ENCODE results near the gene SLC17A9.
"Not testable (repeated sequence)": the region's sequence is repeated elsewhere in the genome, so short reads cannot be mapped to it uniquely, and the experiment has no call there.

The SLC17A9 gene

GRCh38 chr20:62921119-62921687 is 31.3 kb upstream of the SLC17A9 start:
- peak; percentile 63 for DNase-seq (ENCODE audit: low read depth)
- H3K4me3 ChIP-seq (ENCODE audit: control insufficient read depth, low read depth, low read length) = no peak overlapping the region
- TF ChIP-seq CTCF (conservative IDR thresholded peaks at IDR 0.05; ENCODE audit: control insufficient read depth, insufficient read depth, low read depth, low read length) = peak; percentile 60

GRCh38 chr20:62922451-62922921 is 30.0 kb upstream of the SLC17A9 start:
- DNase-seq (ENCODE audit: low read depth) = no peak
- no peak overlapping the region for H3K4me3 ChIP-seq (ENCODE audit: control insufficient read depth, low read depth, low read length)
- no peak for TF ChIP-seq CTCF (conservative IDR thresholded peaks at IDR 0.05; ENCODE audit: control insufficient read depth, insufficient read depth, low read depth, low read length)

- H3K4me3 ChIP-seq (ENCODE audit: control insufficient read depth, low read depth, low read length) = not testable (repeated sequence)
- DNase-seq (ENCODE audit: low read depth) = peak; percentile 88
Measured at GRCh38 chr20:62923059-62923668, 29.3 kb upstream of the SLC17A9 start.

- peak overlapping the region; percentile 90 for H3K4me3 ChIP-seq (ENCODE audit: control insufficient read depth, low read depth, low read length)
- no peak for TF ChIP-seq CTCF (conservative IDR thresholded peaks at IDR 0.05; ENCODE audit: control insufficient read depth, insufficient read depth, low read depth, low read length)
- DNase-seq (ENCODE audit: low read depth) = no peak
Measured at GRCh38 chr20:62923669-62924441, 28.7 kb upstream of the SLC17A9 start.

GRCh38 chr20:62924442-62925075 is 27.9 kb upstream of the SLC17A9 start:
- peak overlapping the region; percentile 90 for H3K4me3 ChIP-seq (ENCODE audit: control insufficient read depth, low read depth, low read length)
- no peak for TF ChIP-seq CTCF (conservative IDR thresholded peaks at IDR 0.05; ENCODE audit: control insufficient read depth, insufficient read depth, low read depth, low read length)
- peak; percentile 47 for DNase-seq (ENCODE audit: low read depth)

GRCh38 chr20:62925076-62925419 is 27.5 kb upstream of the SLC17A9 start:
- H3K4me3 ChIP-seq (ENCODE audit: control insufficient read depth, low read depth, low read length) = peak overlapping the region; percentile 90
- DNase-seq (ENCODE audit: low read depth) = no peak
- no peak for TF ChIP-seq CTCF (conservative IDR thresholded peaks at IDR 0.05; ENCODE audit: control insufficient read depth, insufficient read depth, low read depth, low read length)

All from fibroblast of mammary gland (primary cell).